ENCODE measurements around the gene GPNMB.

The GPNMB gene

GRCh38 chr7:23238983-23239652, 7.5 kb upstream of the GPNMB start:
- TF ChIP-seq CTCF (conservative IDR thresholded peaks at IDR 0.05; ENCODE audit: low read depth, low read length): no peak
- no peak for DNase-seq (ENCODE audit: low read depth)
- H3K4me3 ChIP-seq (ENCODE audit: low read length): no peak overlapping the region

GRCh38 chr7:23239698-23240097, 6.9 kb upstream of the GPNMB start:
- H3K4me3 ChIP-seq (ENCODE audit: low read length): no peak overlapping the region
- TF ChIP-seq CTCF (conservative IDR thresholded peaks at IDR 0.05; ENCODE audit: low read depth, low read length): no peak
- no peak for DNase-seq (ENCODE audit: low read depth)

GRCh38 chr7:23242321-23242720, 4.3 kb upstream of the GPNMB start:
- H3K4me3 ChIP-seq (ENCODE audit: low read length): no peak overlapping the region
- no peak for TF ChIP-seq CTCF (conservative IDR thresholded peaks at IDR 0.05; ENCODE audit: low read depth, low read length)

GRCh38 chr7:23242935-23243334, 3.6 kb upstream of the GPNMB start:
- no peak for TF ChIP-seq CTCF (conservative IDR thresholded peaks at IDR 0.05; ENCODE audit: low read depth, low read length)
- no peak overlapping the region for H3K4me3 ChIP-seq (ENCODE audit: low read length)
- no peak for DNase-seq (ENCODE audit: low read depth)

More at GRCh38 chr7:23242321-23242720, 4.3 kb upstream of the GPNMB start:
- DNase-seq (ENCODE audit: low read depth): peak; percentile 85

GRCh38 chr7:23247046-23247602, 549 bp downstream of the GPNMB start:
- no peak for DNase-seq (ENCODE audit: low read depth)
- TF ChIP-seq CTCF (conservative IDR thresholded peaks at IDR 0.05; ENCODE audit: low read depth, low read length): no peak
- peak overlapping the region; percentile 92 for H3K4me3 ChIP-seq (ENCODE audit: low read length)

GRCh38 chr7:23247603-23248335, 1.2 kb downstream of the GPNMB start:
- peak overlapping the region; percentile 92 for H3K4me3 ChIP-seq (ENCODE audit: low read length)
- no peak for TF ChIP-seq CTCF (conservative IDR thresholded peaks at IDR 0.05; ENCODE audit: low read depth, low read length)
- DNase-seq (ENCODE audit: low read depth): no peak

Measured in retinal pigment epithelial cell (primary cell).